NCI-H187 (cell line): ENCODE data around the gene PITRM1.
"Not testable (repeated sequence)": the region's sequence is repeated elsewhere in the genome, so short reads cannot be mapped to it uniquely, and the experiment has no call there.

ENCODE experiments used
- DNase-seq, 2 experiments: peaks; one replicate each; lab custom pipeline; 2025; lab: John Stamatoyannopoulos, UW

PITRM1 gene

DNA sequence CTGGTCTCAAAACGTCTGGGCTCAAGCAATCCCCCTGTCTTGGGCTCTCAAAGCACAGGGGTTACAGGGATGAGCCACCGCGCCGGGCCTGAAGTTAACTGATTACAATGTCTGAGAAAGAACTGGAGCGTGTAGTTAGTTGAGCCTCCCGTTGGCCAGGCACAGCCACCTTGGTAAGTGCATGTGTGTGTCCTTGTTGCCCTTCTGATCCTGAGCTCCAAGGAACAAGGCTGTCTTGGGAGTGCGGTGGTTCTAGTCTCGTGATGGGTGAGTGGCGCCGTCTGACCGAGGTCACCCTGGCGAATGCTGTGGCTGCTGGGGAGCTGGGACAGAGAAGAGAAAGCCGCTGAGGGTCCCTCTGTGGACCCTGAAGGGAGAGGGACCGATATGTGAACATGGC lies 50.5 kb downstream of the PITRM1 start:
- DNase-seq: no peak

GRCh38 chr10:3119796-3120459 lies 52.7 kb downstream of the PITRM1 start:
- no peak for DNase-seq

GRCh38 chr10:3118641-3119091 lies 53.9 kb downstream of the PITRM1 start:
- no peak for DNase-seq

DNA sequence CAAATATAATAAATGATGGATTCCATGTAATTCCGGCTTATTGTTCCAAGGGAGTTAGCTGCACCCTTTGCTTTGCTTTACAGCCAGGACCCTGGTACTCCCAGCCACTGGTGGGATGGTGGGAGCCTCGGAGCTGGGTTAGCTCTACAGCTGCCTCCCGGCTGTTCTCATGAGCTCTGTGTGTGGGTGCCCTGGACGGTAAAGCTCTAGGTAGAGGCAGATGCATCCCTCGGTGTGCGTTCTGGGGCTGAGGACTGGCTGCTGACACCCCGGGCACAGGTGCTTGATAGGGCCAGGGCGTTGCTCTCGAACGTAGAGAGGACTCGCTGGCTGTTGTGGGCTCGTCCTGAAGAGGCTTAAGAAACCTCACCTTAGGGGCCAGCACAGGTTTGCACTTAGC lies 55.1 kb downstream of the PITRM1 start:
- DNase-seq: no peak

DNA sequence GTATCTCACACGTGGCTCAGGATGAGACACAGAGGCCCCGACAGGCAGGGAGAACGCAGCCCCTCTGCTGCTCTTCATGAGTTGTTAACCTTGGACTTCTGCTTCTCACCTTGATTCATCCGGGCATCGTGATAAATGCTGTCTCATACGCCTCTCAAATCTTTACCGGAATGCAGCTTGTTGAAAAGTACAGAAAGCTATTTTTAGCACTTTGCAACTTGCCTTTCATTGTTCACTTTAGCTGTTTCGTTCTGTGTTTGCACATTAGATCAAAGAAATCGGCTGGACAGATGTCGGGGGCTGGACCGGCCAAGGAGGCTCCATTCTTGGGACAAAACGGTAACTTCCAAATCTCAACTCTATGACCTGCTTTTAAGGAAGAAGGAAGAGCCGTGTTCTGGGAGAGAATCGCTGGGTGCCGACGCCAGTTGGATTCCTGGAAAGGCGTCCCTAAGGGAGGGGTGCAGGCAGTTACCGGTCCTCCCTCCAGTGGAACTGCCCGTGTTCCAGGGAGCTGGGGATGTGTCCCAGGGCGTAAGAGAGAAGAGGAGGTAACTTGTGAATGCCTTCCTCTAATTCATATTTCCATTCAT lies 56.0 kb downstream of the PITRM1 start:
- DNase-seq: peak in 1 of 2 experiments; percentile 4

DNA sequence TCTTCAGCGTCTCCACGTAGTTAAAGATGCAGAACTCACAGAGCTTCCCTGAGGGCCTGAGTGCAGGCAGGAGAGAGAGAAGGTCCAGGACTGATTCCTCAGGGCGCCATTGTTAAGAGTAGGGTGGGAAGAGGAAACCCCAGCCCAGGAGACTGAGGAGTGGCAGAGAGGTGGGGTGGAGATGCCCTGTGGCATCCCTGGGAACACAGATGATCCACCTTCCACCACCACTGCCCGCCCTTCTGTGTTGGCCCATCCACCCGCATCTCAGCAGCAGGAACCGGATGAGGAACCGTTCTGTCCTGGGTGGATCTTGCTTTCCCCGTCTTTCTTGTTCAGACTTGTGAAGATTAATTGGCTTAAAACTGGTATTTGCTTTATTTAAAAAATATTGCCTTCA lies 56.9 kb downstream of the PITRM1 start:
- no peak for DNase-seq

DNA sequence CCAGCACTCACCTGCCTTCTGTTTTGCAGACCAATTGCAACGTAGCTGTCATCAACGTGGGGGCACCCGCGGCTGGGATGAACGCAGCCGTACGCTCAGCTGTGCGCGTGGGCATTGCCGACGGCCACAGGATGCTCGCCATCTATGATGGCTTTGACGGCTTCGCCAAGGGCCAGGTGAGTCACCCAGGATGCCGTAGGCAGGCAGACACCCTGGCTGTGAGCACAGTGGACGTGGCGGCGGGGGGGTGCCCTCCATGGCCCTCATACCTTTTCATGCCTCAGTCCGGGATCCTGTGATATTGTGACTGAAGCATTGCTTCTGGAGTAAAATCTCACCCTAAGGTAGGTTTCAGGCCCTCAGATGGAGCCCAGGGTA lies 59.2 kb downstream of the PITRM1 start:
- no peak for DNase-seq

GRCh38 chr10:3111621-3112163 lies 60.9 kb downstream of the PITRM1 start:
- DNase-seq: no peak

DNA sequence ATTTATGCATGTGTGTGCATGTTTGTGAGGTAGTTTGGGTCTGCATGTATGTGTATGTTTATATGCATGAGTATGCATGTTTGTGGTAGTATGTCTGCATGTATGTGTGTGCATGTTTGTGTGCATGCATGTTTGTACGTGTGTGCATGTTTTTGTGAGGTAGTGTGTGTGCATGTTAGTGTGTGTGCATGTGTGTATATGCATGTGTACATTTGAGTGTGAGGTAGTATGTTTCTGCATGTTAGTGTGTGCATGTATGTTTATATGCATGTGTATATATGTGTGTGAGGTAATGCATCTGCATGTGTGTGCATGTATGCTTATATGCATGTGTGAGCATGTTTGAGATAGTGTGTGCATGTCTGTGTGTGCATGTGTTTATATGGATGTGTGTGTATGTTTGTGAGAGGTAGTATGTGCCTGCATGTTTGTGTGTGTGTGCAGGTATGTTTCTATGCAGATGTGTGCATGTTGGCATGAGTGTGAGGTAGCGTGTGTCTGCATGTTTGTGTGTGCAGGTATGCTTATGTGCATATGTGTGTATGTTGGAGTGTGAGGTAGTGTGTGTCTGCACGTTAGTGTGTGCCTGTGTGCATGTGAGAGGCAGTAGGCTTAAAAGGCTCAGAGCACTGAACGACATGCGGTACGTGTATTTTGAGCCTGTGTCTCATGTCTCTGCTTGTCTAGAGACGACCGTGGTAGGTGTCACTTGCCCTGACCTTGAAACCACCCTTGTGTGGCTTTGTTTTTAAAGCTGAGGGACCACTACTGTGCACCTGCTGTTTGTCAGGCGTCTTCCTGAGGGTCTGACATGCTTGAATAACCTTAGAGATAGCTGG lies 61.6 kb downstream of the PITRM1 start:
- no peak for DNase-seq

GRCh38 chr10:3109633-3110032 lies 62.9 kb downstream of the PITRM1 start:
- DNase-seq: no peak

GRCh38 chr10:3109196-3109595 lies 63.4 kb downstream of the PITRM1 start:
- no peak for DNase-seq

- no peak for DNase-seq
Measured at GRCh38 chr10:3108575-3109105, 63.9 kb downstream of the PITRM1 start.

DNA sequence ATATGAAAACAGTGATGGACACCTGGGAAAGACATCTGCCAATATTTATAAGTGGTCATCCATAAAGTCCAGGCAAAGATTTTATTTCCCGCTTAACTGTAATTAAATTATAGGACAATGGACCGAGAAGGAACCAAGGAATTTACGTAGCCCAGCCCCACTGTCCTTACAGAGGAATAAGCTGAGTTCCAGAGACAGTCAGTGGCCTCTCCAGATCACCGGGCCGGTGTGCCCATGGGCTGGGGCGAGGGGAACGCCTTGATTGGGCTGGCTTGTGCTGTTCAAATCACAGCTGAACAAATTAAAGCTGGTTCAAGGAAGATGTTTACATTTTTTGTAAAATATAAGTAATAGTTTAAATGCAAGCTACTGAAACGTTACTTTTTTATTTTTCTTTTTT lies 64.5 kb downstream of the PITRM1 start:
- no peak for DNase-seq

- DNase-seq: no peak
Measured at GRCh38 chr10:3107426-3107961, 65.1 kb downstream of the PITRM1 start.

DNA sequence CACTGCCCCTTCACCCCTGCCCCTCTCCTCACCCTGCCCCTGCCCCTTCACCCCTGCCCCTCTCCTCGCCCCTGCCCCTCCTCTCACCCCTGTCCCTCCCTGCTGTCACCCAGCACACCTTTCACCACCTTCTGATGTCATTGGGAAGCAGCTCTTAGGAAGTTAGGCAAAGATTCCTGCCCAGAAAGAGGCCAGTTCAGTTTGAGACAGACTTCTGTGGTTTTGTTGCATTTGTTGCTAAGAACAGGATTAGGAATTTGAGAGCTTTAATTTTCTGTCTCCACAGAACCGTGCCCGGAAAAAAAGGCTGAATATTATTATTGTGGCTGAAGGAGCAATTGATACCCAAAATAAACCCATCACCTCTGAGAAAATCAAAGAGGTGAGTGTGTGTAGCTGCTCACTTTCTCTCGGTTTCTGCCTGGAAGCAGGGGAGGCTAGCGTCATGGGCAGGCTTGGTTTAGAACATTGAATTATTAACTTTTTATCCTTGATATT lies 65.6 kb downstream of the PITRM1 start:
- no peak for DNase-seq

DNA sequence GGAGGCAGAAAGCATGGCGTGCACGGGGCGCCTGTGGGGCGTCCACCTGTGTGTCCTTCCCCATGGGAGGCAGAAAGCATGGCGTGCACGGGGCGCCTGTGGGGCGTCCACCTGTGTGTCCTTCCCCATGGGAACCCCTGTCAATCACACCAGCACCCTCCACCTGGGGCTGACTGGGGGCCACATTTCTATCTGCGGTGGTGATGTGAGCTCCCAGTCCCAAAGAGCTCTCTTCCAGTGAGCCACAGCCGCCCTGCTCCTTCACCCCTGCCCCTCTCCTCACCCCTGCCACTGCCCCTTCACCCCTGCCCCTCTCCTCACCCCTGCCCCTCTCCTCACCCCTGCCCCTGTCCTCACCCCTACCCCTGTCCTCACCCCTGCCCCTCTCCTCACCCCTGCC lies 66.3 kb downstream of the PITRM1 start:
- DNase-seq: not testable (repeated sequence)

DNA sequence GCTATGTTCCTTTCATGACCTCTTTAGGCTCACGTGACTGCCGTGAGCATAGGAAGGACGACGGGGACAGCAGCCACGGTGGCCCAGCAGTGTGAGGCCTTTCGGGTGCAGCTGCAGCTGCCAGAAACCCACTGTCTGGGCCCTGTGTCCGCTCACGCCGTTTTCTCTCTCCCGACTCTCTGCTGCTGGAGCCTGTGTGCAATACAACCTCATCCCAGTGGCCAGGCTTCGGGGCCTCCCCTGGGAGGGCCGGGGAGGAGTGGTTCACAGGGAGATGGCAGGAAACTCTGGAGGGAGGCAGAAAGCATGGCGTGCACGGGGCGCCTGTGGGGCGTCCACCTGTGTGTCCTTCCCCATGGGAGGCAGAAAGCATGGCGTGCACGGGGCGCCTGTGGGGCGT lies 66.7 kb downstream of the PITRM1 start:
- DNase-seq: no peak

DNA sequence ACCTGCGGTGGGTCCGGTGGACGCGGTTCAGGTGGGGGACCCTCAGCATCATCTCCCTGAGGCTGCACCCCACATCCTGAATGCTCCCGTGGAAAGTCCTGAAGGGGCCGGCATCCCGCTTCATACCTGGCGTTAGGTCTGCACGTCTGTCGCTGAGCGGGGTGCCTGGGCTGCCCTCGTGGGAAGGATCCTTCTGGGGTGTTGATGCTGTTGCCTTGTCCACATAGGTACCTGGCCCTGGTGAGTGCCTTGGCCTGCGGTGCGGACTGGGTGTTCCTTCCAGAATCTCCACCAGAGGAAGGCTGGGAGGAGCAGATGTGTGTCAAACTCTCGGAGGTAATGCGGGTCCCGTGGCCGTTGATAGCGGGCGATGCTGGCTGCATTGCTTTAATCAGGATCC lies 67.4 kb downstream of the PITRM1 start:
- DNase-seq: no peak

- DNase-seq: no peak
Measured at GRCh38 chr10:3104251-3104918, 68.2 kb downstream of the PITRM1 start.

GRCh38 chr10:3103646-3104045 lies 68.9 kb downstream of the PITRM1 start:
- no peak for DNase-seq

DNA sequence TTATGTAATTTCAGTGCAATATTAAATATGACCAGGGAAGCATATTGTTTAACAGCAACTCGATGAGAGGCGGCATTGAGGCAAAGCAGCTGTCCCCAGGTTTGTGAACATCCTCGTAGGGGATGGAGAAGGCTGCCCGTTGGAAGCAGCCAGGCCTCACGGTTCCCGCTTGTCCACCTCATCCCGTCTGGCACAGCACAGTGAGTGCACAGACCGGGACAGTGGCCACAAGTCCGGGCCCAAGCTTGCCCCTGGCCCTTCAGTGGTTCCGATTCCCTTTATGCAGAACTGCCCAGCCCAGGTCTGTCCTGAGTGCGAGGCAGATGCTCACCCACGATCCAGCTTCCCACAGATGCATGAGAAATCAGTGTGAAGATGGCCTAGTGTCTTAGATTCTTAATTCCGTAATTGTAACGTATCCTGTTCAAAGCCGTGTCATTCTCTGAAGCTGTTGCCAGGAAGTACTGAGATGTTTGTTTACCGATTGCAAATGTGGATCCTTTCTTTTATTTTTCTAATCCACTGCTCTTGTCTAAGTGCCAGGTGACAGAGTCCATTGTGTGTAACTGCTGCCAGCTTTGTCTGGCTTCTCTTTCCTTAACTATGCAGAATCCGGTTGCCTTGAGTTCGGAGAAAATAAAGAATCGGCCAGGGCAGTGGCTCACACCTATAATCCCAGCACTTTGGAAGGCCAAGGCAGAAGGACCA lies 69.7 kb downstream of the PITRM1 start:
- no peak for DNase-seq
